ENCODE measurements around the gene PPM1M. TPM values are rescaled to one million over a fixed set of nuclear protein-coding genes. Genes with fewer than 3 reads are reported as not detected.

The PPM1M gene, protein sequence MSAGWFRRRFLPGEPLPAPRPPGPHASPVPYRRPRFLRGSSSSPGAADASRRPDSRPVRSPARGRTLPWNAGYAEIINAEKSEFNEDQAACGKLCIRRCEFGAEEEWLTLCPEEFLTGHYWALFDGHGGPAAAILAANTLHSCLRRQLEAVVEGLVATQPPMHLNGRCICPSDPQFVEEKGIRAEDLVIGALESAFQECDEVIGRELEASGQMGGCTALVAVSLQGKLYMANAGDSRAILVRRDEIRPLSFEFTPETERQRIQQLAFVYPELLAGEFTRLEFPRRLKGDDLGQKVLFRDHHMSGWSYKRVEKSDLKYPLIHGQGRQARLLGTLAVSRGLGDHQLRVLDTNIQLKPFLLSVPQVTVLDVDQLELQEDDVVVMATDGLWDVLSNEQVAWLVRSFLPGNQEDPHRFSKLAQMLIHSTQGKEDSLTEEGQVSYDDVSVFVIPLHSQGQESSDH
- polyA plus RNA-seq: 1.1 and 1.6 TPM in 2 replicates
- 0.81 TPM in 1 of 2 replicates, not detected in the other for polyA minus RNA-seq

DNA sequence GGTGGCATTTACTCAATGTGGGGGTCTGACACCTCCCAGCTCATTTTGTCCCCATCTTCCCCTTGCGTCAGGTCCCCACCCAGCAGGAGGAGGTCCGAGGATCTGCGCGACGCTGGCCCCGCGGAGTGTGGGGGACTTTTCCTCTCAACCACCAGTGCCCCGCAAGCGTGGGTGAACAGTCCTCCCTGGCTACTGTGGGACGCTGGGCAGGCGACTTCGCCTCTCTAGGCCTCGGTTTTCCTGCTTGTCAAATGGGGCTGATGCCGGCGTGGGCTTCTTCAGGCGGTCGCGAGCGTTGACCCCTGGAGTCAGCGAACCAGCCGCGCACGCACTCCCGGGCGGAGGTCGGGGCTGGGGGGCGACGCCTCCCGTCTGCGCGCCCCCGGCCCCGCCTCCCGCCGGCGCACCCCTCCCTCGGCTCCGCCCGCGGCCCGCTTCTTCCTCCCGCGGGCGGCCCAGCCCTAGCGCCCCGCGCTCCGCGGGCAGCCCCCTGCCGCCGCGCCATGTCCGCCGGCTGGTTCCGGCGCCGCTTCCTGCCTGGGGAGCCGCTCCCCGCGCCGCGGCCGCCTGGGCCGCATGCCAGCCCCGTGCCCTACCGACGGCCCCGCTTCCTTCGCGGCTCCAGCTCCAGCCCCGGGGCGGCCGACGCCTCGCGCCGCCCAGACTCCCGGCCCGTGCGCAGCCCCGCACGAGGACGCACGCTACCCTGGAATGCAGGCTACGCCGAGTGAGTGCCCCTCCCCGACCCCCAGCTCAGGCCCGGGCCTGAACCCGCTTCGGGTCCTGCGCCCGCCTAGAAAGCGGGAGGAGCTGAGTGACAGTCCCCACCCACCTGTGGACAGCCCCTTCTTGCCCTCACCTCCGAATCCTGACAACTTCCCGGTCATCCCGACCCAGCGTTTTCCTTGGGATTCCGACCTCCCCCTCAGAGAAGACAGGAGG, at the start of gene PPM1M:
Gene PPM1M (plus strand): TSS at position 438 of the 942 bp plus-strand sequence. CDS start 66 bp downstream, at position 504.
- no peak within 1 kb of the TSS for H2AFZ ChIP-seq (ENCODE audit: low read depth, low read length)

GRCh38 chr3:52195823-52196331, 49.7 kb upstream of the PPM1M start:
- Histone ChIP-seq H3K4me2 (ENCODE audit: low read length) (no peak overlapping the region), H3K9me2 (ENCODE audit: insufficient read depth, low read length) (no peaks in the 10 kb centered on the region), H3K4me3 (ENCODE audit: low read length) (no peak overlapping the region), H3K9me3 (ENCODE audit: low read length) (no peaks in the 10 kb centered on the region), H2AFZ (ENCODE audit: low read depth, low read length) (no peak overlapping the region), H3K36me3 (ENCODE audit: insufficient read depth, low read length) (no peaks in the 10 kb centered on the region), H3F3A (ENCODE audit: insufficient read depth, low read length, poor library complexity, severe bottlenecking) (no peaks in the 10 kb centered on the region), H4K20me1 (ENCODE audit: insufficient read depth) (no peaks in the 10 kb centered on the region), H3K79me2 (replicated peaks; ENCODE audit: insufficient read depth, low read length) (peaks cover 15% of the 10 kb centered on the region), H3K27me3 (ENCODE audit: insufficient read depth, low read depth, low read length) (no peaks in the 10 kb centered on the region), H3K9ac (ENCODE audit: low read length) (no peak overlapping the region), H3K27ac (ENCODE audit: low read length) (no peak overlapping the region)
- TF ChIP-seq, protein P1, sequence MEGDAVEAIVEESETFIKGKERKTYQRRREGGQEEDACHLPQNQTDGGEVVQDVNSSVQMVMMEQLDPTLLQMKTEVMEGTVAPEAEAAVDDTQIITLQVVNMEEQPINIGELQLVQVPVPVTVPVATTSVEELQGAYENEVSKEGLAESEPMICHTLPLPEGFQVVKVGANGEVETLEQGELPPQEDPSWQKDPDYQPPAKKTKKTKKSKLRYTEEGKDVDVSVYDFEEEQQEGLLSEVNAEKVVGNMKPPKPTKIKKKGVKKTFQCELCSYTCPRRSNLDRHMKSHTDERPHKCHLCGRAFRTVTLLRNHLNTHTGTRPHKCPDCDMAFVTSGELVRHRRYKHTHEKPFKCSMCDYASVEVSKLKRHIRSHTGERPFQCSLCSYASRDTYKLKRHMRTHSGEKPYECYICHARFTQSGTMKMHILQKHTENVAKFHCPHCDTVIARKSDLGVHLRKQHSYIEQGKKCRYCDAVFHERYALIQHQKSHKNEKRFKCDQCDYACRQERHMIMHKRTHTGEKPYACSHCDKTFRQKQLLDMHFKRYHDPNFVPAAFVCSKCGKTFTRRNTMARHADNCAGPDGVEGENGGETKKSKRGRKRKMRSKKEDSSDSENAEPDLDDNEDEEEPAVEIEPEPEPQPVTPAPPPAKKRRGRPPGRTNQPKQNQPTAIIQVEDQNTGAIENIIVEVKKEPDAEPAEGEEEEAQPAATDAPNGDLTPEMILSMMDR (IDR thresholded peaks at IDR 0.05; ENCODE audit: poor library complexity, severe bottlenecking): no peak
- no peak for TF ChIP-seq REST (IDR thresholded peaks at IDR 0.05; ENCODE audit: borderline replicate concordance)
- no peak for TF ChIP-seq SMC3 (conservative IDR thresholded peaks at IDR 0.05; ENCODE audit: poor library complexity)
- TF ChIP-seq RAD21 (conservative IDR thresholded peaks at IDR 0.05): no peak
- no peak for TF ChIP-seq POLR2AphosphoS5 (IDR thresholded peaks at IDR 0.05)
- no peak for TF ChIP-seq TAF1 (IDR thresholded peaks at IDR 0.05; ENCODE audit: low read depth)
- no peak for TF ChIP-seq EP300 (conservative IDR thresholded peaks at IDR 0.05; ENCODE audit: poor library complexity, severe bottlenecking)
- TF ChIP-seq EZH2 (IDR thresholded peaks at IDR 0.05; ENCODE audit: borderline replicate concordance, insufficient read depth, low read length, poor library complexity, severe bottlenecking): no peak
- TF ChIP-seq MXI1 (conservative IDR thresholded peaks at IDR 0.05; ENCODE audit: poor library complexity, severe bottlenecking): no peak

More for the DNA sequence above, at the start of gene PPM1M:
- TF ChIP-seq POLR2AphosphoS5 (IDR thresholded peaks at IDR 0.05) (no peak), TAF1 (IDR thresholded peaks at IDR 0.05; ENCODE audit: low read depth) (no peak), RAD21 (conservative IDR thresholded peaks at IDR 0.05) (no peak), SMC3 (conservative IDR thresholded peaks at IDR 0.05; ENCODE audit: poor library complexity) (no peak), EP300 (conservative IDR thresholded peaks at IDR 0.05; ENCODE audit: poor library complexity, severe bottlenecking) (no peak), MXI1 (conservative IDR thresholded peaks at IDR 0.05; ENCODE audit: poor library complexity, severe bottlenecking) (no peak), REST (IDR thresholded peaks at IDR 0.05; ENCODE audit: borderline replicate concordance) (no peak)
- Histone ChIP-seq H4K20me1 (ENCODE audit: insufficient read depth) (no peaks in the 10 kb centered on the region), H3K27me3 (ENCODE audit: insufficient read depth, low read depth, low read length) (peaks cover 35% of the 10 kb centered on the region), H3K9me3 (ENCODE audit: low read length) (no peaks in the 10 kb centered on the region), H3K36me3 (ENCODE audit: insufficient read depth, low read length) (no peaks in the 10 kb centered on the region), H3F3A (ENCODE audit: insufficient read depth, low read length, poor library complexity, severe bottlenecking) (no peaks in the 10 kb centered on the region), H3K9ac (ENCODE audit: low read length) (no peak within 1 kb of the TSS), H3K79me2 (replicated peaks; ENCODE audit: insufficient read depth, low read length) (no peaks in the 10 kb centered on the region), H3K9me2 (ENCODE audit: insufficient read depth, low read length) (no peaks in the 10 kb centered on the region), H3K4me2 (ENCODE audit: low read length) (no peak within 1 kb of the TSS), H3K27ac (ENCODE audit: low read length) (no peak within 1 kb of the TSS), H3K4me3 (ENCODE audit: low read length) (peak within 1 kb of the TSS; percentile 53)
